DMS 273 (cell line): ENCODE data around the gene PRKCQ.
"Not testable (repeated sequence)": the region's sequence is repeated elsewhere in the genome, so short reads cannot be mapped to it uniquely, and the experiment has no call there.

Source experiments
- DNase-seq: peaks from one replicate; lab custom pipeline; 2025; ENCODE audit not compliant: unreplicated experiment; lab: John Stamatoyannopoulos, UW

Gene PRKCQ

GRCh38 chr10:6494936-6495592 lies 85.0 kb downstream of the PRKCQ start:
- no peak for DNase-seq

- DNase-seq: no peak
Observed at GRCh38 chr10:6494442-6494819, 85.6 kb downstream of the PRKCQ start.

- no peak for DNase-seq
Observed at GRCh38 chr10:6493521-6494441, 86.3 kb downstream of the PRKCQ start.

GRCh38 chr10:6492896-6493295 lies 87.2 kb downstream of the PRKCQ start:
- DNase-seq: no peak

GRCh38 chr10:6491841-6492609 lies 88.1 kb downstream of the PRKCQ start:
- no peak for DNase-seq

- no peak for DNase-seq
Observed at GRCh38 chr10:6490614-6491013, 89.5 kb downstream of the PRKCQ start.

GRCh38 chr10:6487920-6488319 lies 92.2 kb downstream of the PRKCQ start:
- no peak for DNase-seq

- no peak for DNase-seq
Observed at GRCh38 chr10:6486309-6486708, 93.8 kb downstream of the PRKCQ start.

- DNase-seq: no peak
Observed at GRCh38 chr10:6482737-6483357, 97.2 kb downstream of the PRKCQ start.

GRCh38 chr10:6478722-6479121 lies 101.4 kb downstream of the PRKCQ start:
- no peak for DNase-seq

GRCh38 chr10:6476989-6477388 lies 103.1 kb downstream of the PRKCQ start:
- no peak for DNase-seq

GRCh38 chr10:6474871-6475270 lies 105.2 kb downstream of the PRKCQ start:
- no peak for DNase-seq

GRCh38 chr10:6473901-6474370 lies 106.1 kb downstream of the PRKCQ start:
- DNase-seq: no peak

GRCh38 chr10:6473430-6473829 lies 106.6 kb downstream of the PRKCQ start:
- DNase-seq: no peak

- not testable (repeated sequence) for DNase-seq
Observed at GRCh38 chr10:6472710-6473005, 107.4 kb downstream of the PRKCQ start.

GRCh38 chr10:6470894-6471618 lies 109.0 kb downstream of the PRKCQ start:
- DNase-seq: no peak

- no peak for DNase-seq
Observed at GRCh38 chr10:6469661-6470060, 110.4 kb downstream of the PRKCQ start.

GRCh38 chr10:6465854-6466601 lies 114.0 kb downstream of the PRKCQ start:
- DNase-seq: no peak

GRCh38 chr10:6465437-6465836 lies 114.6 kb downstream of the PRKCQ start:
- no peak for DNase-seq

GRCh38 chr10:6464862-6465430 lies 115.1 kb downstream of the PRKCQ start:
- no peak for DNase-seq
